GM12892 (cell line): ENCODE results near the gene CPLANE1.

Experiments
- POLR2A ChIP-seq: IDR thresholded peaks from 2 replicates; pipeline ENCODE4 v1.6.1; 2011; ENCODE audit warnings: low read depth, low read length, control low read depth
- POLR2AphosphoS5 ChIP-seq: IDR thresholded peaks from 2 replicates; pipeline ENCODE4 v1.6.1; 2011; ENCODE audit warnings: low read depth, low read length, control low read depth

- TF ChIP-seq POLR2A (no peak), POLR2AphosphoS5 (no peak)
Measured at GRCh38 chr5:37121465-37121864, 127.7 kb downstream of the CPLANE1 start.
